ENCODE results near the gene SLC35A3.
A peak's percentile ranks its signal among the peaks of the same experiment; 100 is the strongest.
"Not testable (repeated sequence)": the region's sequence is repeated elsewhere in the genome, so short reads cannot be mapped to it uniquely, and the experiment has no call there.

SLC35A3 gene

DNA sequence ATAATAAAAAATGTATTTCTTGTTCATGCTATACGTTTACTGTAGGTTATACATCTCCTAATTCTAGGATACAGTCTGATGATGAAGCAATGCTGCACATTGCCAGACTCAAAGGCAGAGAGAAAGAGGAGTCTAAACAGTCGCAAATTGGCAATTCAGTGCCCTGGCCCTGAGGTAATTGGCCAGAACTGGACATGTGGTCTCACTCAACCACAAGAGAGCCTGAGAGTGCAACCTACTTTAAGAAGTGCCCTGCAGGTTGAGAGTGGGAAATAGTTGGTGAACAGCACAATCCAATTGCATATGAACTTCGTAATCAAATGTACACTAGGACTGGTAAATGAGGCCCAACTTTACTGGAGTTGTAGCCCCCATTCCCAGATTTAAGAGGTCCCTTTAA, 5.0 kb upstream of the SLC35A3 start:
- Histone ChIP-seq H3K4me3 (ENCODE audit: severe bottlenecking) (no peak overlapping the region), H3K9me3 (ENCODE audit: severe bottlenecking) (no peaks in the 10 kb centered on the region), H3K27ac (ENCODE audit: poor library complexity, severe bottlenecking) (no peak overlapping the region), H3K27me3 (ENCODE audit: insufficient read depth, poor library complexity, severe bottlenecking) (no peaks in the 10 kb centered on the region), H3K36me3 (ENCODE audit: low read depth) (no peaks in the 10 kb centered on the region), H3K4me1 (ENCODE audit: insufficient read depth, poor library complexity, severe bottlenecking) (peaks cover 14% of the 10 kb centered on the region)
- no peak for ATAC-seq (ENCODE audit: low read depth)
- TF ChIP-seq, protein P1, sequence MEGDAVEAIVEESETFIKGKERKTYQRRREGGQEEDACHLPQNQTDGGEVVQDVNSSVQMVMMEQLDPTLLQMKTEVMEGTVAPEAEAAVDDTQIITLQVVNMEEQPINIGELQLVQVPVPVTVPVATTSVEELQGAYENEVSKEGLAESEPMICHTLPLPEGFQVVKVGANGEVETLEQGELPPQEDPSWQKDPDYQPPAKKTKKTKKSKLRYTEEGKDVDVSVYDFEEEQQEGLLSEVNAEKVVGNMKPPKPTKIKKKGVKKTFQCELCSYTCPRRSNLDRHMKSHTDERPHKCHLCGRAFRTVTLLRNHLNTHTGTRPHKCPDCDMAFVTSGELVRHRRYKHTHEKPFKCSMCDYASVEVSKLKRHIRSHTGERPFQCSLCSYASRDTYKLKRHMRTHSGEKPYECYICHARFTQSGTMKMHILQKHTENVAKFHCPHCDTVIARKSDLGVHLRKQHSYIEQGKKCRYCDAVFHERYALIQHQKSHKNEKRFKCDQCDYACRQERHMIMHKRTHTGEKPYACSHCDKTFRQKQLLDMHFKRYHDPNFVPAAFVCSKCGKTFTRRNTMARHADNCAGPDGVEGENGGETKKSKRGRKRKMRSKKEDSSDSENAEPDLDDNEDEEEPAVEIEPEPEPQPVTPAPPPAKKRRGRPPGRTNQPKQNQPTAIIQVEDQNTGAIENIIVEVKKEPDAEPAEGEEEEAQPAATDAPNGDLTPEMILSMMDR (IDR thresholded peaks at IDR 0.05; ENCODE audit: poor library complexity, severe bottlenecking): no peak
- DNase-seq (ENCODE audit: low spot score): no peak

DNA sequence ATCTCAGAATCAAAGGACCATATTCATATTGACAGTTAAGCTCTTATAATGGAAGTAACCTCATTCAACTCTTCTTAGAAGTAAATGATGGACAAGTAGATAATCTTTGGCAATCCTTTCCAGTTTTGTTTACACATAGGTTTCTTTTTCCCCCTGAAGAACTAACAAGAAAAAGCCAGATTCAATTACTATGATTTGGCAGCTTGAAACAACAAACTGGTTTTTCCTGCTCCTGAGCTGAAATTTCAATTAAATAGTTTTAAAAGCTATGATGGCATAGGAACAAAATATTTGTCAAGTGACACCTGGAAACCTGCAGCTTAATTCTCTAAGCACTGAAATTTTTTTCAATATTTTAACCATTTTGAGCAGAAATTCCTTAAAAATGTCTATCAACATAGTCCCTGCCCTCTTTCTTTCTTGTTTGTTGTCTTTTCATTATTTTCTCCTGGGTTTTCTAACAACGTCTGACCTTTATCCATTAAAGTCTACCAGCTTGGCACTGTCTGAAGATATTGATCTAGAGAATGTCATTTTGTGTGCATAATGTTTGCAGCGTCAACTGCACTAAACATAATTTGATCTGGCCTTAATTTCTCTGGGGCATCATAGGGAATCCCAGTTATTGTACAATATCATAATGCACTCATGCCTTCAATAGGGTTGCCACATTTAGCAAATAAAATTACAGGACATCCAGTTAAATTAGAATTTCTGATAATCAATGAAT, 4.0 kb upstream of the SLC35A3 start:
- Histone ChIP-seq H3K27me3 (ENCODE audit: insufficient read depth, poor library complexity, severe bottlenecking) (no peaks in the 10 kb centered on the region), H3K27ac (ENCODE audit: poor library complexity, severe bottlenecking) (no peak overlapping the region), H3K9me3 (ENCODE audit: severe bottlenecking) (no peaks in the 10 kb centered on the region), H3K36me3 (ENCODE audit: low read depth) (no peaks in the 10 kb centered on the region), H3K4me3 (ENCODE audit: severe bottlenecking) (no peak overlapping the region), H3K4me1 (ENCODE audit: insufficient read depth, poor library complexity, severe bottlenecking) (peaks cover 16% of the 10 kb centered on the region)
- TF ChIP-seq, protein P1 (IDR thresholded peaks at IDR 0.05; ENCODE audit: poor library complexity, severe bottlenecking): no peak
- DNase-seq (ENCODE audit: low spot score) (no peak), ATAC-seq (ENCODE audit: low read depth) (no peak)

DNA sequence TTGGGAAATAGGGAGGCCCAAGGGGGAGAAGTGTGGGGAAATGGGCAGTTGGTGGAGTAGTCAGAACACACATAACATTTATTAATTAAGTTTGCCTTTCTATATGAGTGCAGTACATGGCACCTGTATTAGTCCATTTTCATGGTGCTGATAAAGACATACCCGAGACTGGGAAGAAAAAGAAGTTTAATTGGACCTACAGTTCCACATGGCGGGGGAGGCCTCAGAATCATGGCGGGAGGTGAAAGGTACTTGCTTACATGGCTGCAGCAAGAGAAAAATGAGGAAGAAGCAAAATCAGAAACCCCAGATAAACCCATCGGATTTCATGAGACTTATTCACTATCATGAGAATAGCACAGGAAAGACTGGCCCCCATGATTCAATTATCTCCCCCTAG, 1.6 kb upstream of the SLC35A3 start:
- Histone ChIP-seq H3K9me3 (ENCODE audit: severe bottlenecking) (no peaks in the 10 kb centered on the region), H3K27ac (ENCODE audit: poor library complexity, severe bottlenecking) (no peak overlapping the region), H3K4me1 (ENCODE audit: insufficient read depth, poor library complexity, severe bottlenecking) (peaks cover 26% of the 10 kb centered on the region), H3K4me3 (ENCODE audit: severe bottlenecking) (no peak overlapping the region), H3K36me3 (ENCODE audit: low read depth) (peaks cover 13% of the 10 kb centered on the region; the same call in 1 of the 2 replicates), H3K27me3 (ENCODE audit: insufficient read depth, poor library complexity, severe bottlenecking) (no peaks in the 10 kb centered on the region)
- TF ChIP-seq, protein P1 (IDR thresholded peaks at IDR 0.05; ENCODE audit: poor library complexity, severe bottlenecking): no peak
- DNase-seq (ENCODE audit: low spot score): no peak
- ATAC-seq (ENCODE audit: low read depth): no peak

DNA sequence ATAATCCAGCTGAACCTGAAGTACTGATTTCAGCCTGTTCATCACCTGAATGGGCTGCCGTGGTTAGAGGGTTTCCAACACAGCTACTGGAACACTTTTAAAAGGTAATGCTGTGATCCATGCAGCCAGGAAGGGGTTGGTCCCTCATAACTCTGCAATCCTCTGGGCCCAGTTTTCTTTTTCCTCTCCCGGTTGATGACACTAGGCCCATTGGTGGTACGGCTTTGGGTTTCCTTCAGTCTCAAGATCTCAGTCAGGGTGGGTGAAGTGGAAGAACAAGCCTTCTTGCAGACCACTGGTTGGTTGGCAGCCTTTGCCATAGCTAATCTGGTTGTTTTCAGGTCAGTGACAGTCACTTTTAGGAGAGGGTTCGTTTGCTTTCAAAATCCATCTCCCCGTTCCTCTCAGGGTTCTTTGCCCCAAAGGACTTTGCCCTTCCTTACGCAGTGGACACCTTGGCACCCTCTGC, 502 bp upstream of the SLC35A3 start:
- H3K27ac ChIP-seq (ENCODE audit: poor library complexity, severe bottlenecking): peak overlapping the region; percentile 51
- peaks cover 16% of the 10 kb centered on the region; the same call in 1 of the 2 replicates for H3K36me3 ChIP-seq (ENCODE audit: low read depth)
- DNase-seq (ENCODE audit: low spot score) (no peak), ATAC-seq (ENCODE audit: low read depth) (peak; percentile 11)
- TF ChIP-seq, protein P1 (IDR thresholded peaks at IDR 0.05; ENCODE audit: poor library complexity, severe bottlenecking): no peak
- peaks cover 23% of the 10 kb centered on the region for H3K4me1 ChIP-seq (ENCODE audit: insufficient read depth, poor library complexity, severe bottlenecking)
- peak overlapping the region; percentile 85 for H3K4me3 ChIP-seq (ENCODE audit: severe bottlenecking)
- H3K27me3 ChIP-seq (ENCODE audit: insufficient read depth, poor library complexity, severe bottlenecking): no peaks in the 10 kb centered on the region
- H3K9me3 ChIP-seq (ENCODE audit: severe bottlenecking): no peaks in the 10 kb centered on the region

DNA sequence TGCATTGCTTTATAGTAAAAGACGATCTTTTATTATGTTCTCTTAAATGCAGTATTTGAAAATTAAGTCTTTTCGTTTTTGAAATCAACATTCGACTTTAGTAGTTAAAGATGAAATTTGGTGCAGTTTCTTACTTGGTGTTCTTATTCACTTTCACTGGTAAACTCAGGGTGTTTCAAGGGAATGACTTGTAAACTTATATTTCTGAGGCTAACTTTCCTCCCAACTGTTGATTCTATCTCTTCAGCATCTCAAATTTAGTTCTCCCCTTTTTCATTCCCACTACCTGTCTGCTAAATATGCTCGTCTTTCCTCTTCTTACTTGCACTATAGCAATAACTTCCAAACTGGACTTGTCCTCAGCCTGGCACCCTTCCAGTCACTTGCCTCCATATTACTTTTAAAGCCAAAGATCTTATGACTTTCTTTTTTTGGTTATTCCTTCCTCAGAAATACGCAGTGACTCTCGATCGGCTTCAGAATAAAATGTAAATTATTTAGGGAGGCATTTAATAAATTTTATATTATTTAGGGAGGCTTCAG, 988 bp downstream of the SLC35A3 start:
- Histone ChIP-seq H3K4me3 (ENCODE audit: severe bottlenecking) (peak overlapping the region; percentile 85), H3K9me3 (ENCODE audit: severe bottlenecking) (no peaks in the 10 kb centered on the region), H3K27ac (ENCODE audit: poor library complexity, severe bottlenecking) (peak overlapping the region; percentile 51), H3K27me3 (ENCODE audit: insufficient read depth, poor library complexity, severe bottlenecking) (no peaks in the 10 kb centered on the region), H3K4me1 (ENCODE audit: insufficient read depth, poor library complexity, severe bottlenecking) (peaks cover 23% of the 10 kb centered on the region), H3K36me3 (ENCODE audit: low read depth) (peaks cover 18% of the 10 kb centered on the region)
- DNase-seq (ENCODE audit: low spot score): no peak
- TF ChIP-seq, protein P1 (IDR thresholded peaks at IDR 0.05; ENCODE audit: poor library complexity, severe bottlenecking): no peak
- no peak for ATAC-seq (ENCODE audit: low read depth)

DNA sequence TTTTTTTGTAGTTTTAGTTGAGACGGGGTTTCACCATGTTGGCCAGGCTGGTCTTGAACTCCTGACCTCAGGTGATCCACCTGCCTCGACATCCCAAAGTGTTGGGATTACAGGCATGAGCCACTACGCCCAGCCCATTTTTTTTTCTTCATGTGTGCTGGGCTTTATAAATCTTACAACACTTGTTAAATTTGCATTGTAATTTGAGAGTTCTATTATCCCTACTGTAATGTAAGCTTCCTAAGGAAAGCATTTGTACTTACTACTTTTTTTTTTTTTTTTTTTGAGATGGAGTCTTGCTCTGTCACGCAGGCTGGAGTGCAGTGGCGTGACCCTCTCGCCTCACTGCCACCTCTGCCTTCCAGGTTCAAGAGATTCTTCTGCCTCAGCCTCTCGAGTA, 2.3 kb downstream of the SLC35A3 start:
- H3K4me3 ChIP-seq (ENCODE audit: severe bottlenecking); ATAC-seq (ENCODE audit: low read depth); H3K9me3 ChIP-seq (ENCODE audit: severe bottlenecking); DNase-seq (ENCODE audit: low spot score); H3K27me3 ChIP-seq (ENCODE audit: insufficient read depth, poor library complexity, severe bottlenecking): not testable (repeated sequence)
- Histone ChIP-seq H3K27ac (ENCODE audit: poor library complexity, severe bottlenecking) (peak overlapping the region; percentile 43), H3K36me3 (ENCODE audit: low read depth) (peaks cover 29% of the 10 kb centered on the region), H3K4me1 (ENCODE audit: insufficient read depth, poor library complexity, severe bottlenecking) (peaks cover 23% of the 10 kb centered on the region)

Data from RWPE2 (cell line).